Cardiac muscle cell (in vitro differentiated cells and primary cell): ENCODE results near the gene OIP5. TPM values are rescaled to one million over a fixed set of nuclear protein-coding genes. Genes with fewer than 3 reads are reported as not detected.

Experiments
- DNase-seq, 2 donors: peaks; one replicate each; pipeline versions ENCODE4 v3.0.0 to v3.0.0-alpha.2; 2010 to 2017; ENCODE audit warnings: low read depth in 1 of 2, low spot score in 1 of 2
- H3K27ac ChIP-seq: fragments of 200-600 bp; sonication (generic); 2 replicates; pipeline ENCODE4 v1.5.1; 2016
- H3K27me3 ChIP-seq: fragments of 200-600 bp; sonication (generic); 2 replicates; pipeline ENCODE4 v1.6.0; 2016; ENCODE audit warnings: control low read depth
- H3K36me3 ChIP-seq: fragments of 200-600 bp; sonication (generic); 2 replicates; pipeline ENCODE4 v1.5.1; 2016; ENCODE audit warnings: control low read depth
- H3K4me1 ChIP-seq: fragments of 200-600 bp; sonication (generic); 2 replicates; pipeline ENCODE4 v1.8.1; 2017; ENCODE audit warnings: low read depth, mild to moderate bottlenecking, mixed run types
- H3K4me3 ChIP-seq: fragments of 200-600 bp; sonication (generic); 2 replicates; pipeline ENCODE4 v1.5.1; 2016; ENCODE audit warnings: mild to moderate bottlenecking
- H3K9me3 ChIP-seq: fragments of 200-600 bp; sonication (generic); 2 replicates; pipeline ENCODE4 v1.5.1; 2017; ENCODE audit warnings: low read depth, mild to moderate bottlenecking, control low read depth
- CTCF ChIP-seq: IDR thresholded peaks from 2 replicates; pipeline ENCODE4 v1.5.1; 2012; ENCODE audit warnings: low read depth, mild to moderate bottlenecking, low read length
- polyA plus RNA-seq: library from polyadenylated mRNA; unstranded; fragments of >200 nt; fragmentation: Nextera tagmentation; extraction: Ambion mirVana; gene quantifications from 2 replicates; pipeline ENCODE4 v1.2.1, GENCODE V29; 2016
- total RNA-seq: library from RNA; depleted of rRNA; stranded (reverse); fragments of >200 nt; gene quantifications from 2 replicates; pipeline ENCODE4 v1.2.3, GENCODE V29; 2016

The OIP5 gene
- total and polyA plus RNA-seq, 2 experiments from 2014 or later, result 8.4 to 19.8 TPM

- no peaks in the 10 kb centered on the region for H3K9me3 ChIP-seq
- H3K36me3 ChIP-seq, result peaks cover 37% of the 10 kb centered on the region
- no peak overlapping the region for H3K4me3 ChIP-seq
- H3K4me1 ChIP-seq, result no peaks in the 10 kb centered on the region
- DNase-seq, result no peak
- H3K27ac ChIP-seq, result peak overlapping the region; percentile 60
- no peak for TF ChIP-seq CTCF
- H3K27me3 ChIP-seq, result no peaks in the 10 kb centered on the region
Measured at GRCh38 chr15:41292521-41292920, 39.9 kb downstream of the OIP5 start.

- H3K9me3 ChIP-seq, result no peaks in the 10 kb centered on the region
- no peak overlapping the region for H3K27ac ChIP-seq
- no peak for TF ChIP-seq CTCF
- peaks cover 39% of the 10 kb centered on the region for H3K36me3 ChIP-seq
- no peak for DNase-seq
- no peak overlapping the region for H3K4me3 ChIP-seq
- H3K4me1 ChIP-seq, result no peaks in the 10 kb centered on the region
- no peaks in the 10 kb centered on the region for H3K27me3 ChIP-seq
Measured at GRCh38 chr15:41291065-41291631, 41.2 kb downstream of the OIP5 start.

GRCh38 chr15:41289953-41290352, 42.4 kb downstream of the OIP5 start:
- no peak overlapping the region for H3K27ac ChIP-seq
- peaks cover 43% of the 10 kb centered on the region for H3K36me3 ChIP-seq
- H3K4me3 ChIP-seq, result no peak overlapping the region
- no peak for TF ChIP-seq CTCF
- no peaks in the 10 kb centered on the region for H3K9me3 ChIP-seq
- peaks cover 8% of the 10 kb centered on the region for H3K4me1 ChIP-seq
- H3K27me3 ChIP-seq, result no peaks in the 10 kb centered on the region
- DNase-seq, result no peak

GRCh38 chr15:41288464-41288863, 43.9 kb downstream of the OIP5 start:
- H3K4me1 ChIP-seq, result peaks cover 8% of the 10 kb centered on the region
- H3K27me3 ChIP-seq, result no peaks in the 10 kb centered on the region
- no peaks in the 10 kb centered on the region for H3K9me3 ChIP-seq
- peak overlapping the region; percentile 66 for H3K27ac ChIP-seq
- peaks cover 43% of the 10 kb centered on the region for H3K36me3 ChIP-seq
- DNase-seq, result no peak
- no peak for TF ChIP-seq CTCF
- no peak overlapping the region for H3K4me3 ChIP-seq

- Histone ChIP-seq H3K4me3 (no peak overlapping the region), H3K4me1 (peaks cover 8% of the 10 kb centered on the region)
Measured at GRCh38 chr15:41286665-41287333, 45.6 kb downstream of the OIP5 start.

More at GRCh38 chr15:41286665-41287333, 45.6 kb downstream of the OIP5 start:
- H3K36me3 ChIP-seq, result peaks cover 43% of the 10 kb centered on the region
- no peak overlapping the region for H3K27ac ChIP-seq
- H3K9me3 ChIP-seq, result no peaks in the 10 kb centered on the region
- H3K27me3 ChIP-seq, result no peaks in the 10 kb centered on the region
- TF ChIP-seq CTCF, result no peak
- peak in 1 of 2 donors; percentile 22 for DNase-seq
